ENCODE measurements around the gene LAIR2.
"Not testable (repeated sequence)": the region's sequence is repeated elsewhere in the genome, so short reads cannot be mapped to it uniquely, and the experiment has no call there.

Gene LAIR2

DNA sequence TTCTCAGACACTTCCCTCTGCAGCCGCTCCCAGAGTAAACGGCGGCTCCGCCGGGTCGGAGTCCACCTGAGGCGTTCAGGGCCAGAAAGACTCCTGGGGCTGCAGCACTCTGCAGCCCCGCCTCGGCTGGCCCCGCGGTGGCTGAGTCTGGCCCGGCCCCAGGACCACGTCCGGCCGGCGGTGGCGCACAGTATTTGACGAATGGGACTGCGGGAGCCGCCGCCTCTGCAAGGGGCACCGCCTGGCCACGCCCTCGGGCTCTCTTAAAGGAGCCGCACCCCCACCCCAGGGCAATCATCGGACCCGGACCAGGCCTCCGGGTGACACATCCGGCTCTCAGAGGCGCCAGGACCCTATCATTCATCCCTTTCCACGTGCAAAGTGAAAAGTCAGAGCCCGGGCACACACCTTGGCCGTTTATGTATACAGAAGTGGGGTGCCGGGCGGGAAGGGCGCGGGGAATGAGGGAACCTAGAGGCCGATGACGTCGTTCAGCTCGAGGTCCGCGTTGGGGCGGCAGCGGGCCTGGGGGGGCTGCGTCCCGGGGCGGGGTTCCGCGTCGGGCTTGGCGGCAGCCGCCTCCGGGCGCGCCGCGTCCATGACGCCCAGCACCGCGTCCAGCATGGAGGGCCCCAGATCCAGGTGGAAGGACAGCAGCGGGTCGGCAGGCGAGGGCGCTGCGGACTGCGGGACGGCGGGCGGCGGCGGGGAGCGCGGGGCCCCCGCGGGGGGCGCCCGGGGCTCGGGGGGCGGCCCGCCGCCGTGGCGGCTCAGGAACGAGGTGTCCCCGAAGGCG lies 37.8 kb upstream of the LAIR2 start:
- peak; percentile 33 to 51 for DNase-seq (ENCODE audit: low read depth in 2 of 2, low spot score in 1 of 2)

- no peak for DNase-seq (ENCODE audit: low read depth in 2 of 2, low spot score in 1 of 2)
Observed at GRCh38 chr19:54465426-54466109, 37.1 kb upstream of the LAIR2 start.

DNA sequence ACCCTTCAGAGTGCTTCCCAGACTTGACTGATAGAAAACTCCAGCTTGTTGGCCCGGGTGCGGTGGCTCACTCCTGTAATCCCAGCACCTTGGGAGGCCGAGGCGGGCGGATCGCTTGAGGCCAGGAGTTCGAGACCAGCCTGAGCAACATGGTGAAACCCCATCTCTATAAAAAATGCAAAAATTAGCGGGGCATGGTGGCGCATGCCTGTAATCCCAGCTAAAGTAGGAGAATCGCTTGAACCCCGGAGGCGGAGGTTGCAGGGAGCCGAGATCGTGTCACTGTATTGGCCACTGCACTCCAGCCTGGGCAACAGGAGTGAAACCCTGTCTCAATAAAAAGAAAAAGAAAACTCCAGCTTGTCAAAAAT lies 36.5 kb upstream of the LAIR2 start:
- DNase-seq (ENCODE audit: low read depth in 2 of 2, low spot score in 1 of 2) = not testable (repeated sequence)

DNA sequence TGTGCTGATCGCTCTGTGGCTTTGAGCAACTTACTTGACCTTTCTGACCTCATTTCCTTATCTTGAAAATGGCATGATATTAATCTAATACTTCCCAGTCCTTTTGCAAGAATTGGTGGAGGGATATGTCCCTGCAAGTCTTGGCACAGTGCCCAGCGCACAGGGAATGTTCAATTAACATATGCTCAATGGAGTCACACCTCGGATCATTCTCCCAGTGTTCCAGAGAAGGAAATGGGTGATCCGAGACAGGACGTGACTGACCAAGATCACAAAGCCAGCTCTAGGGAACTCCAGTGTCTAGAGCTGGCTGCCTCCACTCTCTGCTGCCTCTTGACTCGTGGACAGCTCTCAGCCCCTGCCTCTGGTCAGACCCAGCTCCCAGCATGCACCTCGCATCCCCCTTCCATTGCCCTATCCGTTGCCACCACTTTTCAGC lies 33.1 kb upstream of the LAIR2 start:
- no peak for DNase-seq (ENCODE audit: low read depth in 2 of 2, low spot score in 1 of 2)

DNA sequence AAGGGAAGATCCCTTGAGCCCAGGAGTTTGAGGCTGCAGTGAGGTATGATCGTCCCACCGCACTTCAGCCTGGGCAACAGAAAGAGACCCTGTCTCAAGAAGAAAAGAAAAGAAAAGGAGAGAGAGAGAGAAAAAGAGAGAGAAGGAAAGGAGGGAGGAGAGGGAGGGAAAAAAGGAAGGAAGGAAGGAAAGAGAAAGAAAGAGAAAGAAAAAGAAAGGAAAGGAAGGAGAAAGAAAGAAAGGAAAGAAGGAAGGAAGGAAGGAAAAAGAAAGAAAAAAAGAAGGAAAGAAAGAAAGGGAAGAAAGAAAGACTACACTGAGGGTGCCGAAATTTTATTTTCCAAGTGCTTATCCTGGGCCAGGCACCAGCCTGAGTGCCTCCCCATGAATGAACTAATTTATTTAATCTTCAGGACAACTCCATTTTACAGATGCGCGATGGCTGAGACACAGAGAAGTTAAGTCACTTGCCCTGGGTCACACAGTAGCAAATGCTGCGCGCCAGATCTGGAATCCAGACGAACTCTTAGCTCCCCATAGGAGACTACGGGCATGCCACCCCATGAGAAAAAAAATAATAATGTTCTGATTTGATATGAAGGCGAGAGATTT lies 32.2 kb upstream of the LAIR2 start:
- no peak for DNase-seq (ENCODE audit: low read depth in 2 of 2, low spot score in 1 of 2)

- DNase-seq (ENCODE audit: low read depth in 2 of 2, low spot score in 1 of 2) = no peak
Observed at GRCh38 chr19:54470991-54471782, 31.4 kb upstream of the LAIR2 start.

- no peak for DNase-seq (ENCODE audit: low read depth in 2 of 2, low spot score in 1 of 2)
Observed at GRCh38 chr19:54473071-54473891, 29.4 kb upstream of the LAIR2 start, which contains the start of gene CDC42EP5. Gene CDC42EP5, minus strand, starts transcription at chr19:54473296. Its CDS starts 7,749 bp downstream, at chr19:54465547.

DNA sequence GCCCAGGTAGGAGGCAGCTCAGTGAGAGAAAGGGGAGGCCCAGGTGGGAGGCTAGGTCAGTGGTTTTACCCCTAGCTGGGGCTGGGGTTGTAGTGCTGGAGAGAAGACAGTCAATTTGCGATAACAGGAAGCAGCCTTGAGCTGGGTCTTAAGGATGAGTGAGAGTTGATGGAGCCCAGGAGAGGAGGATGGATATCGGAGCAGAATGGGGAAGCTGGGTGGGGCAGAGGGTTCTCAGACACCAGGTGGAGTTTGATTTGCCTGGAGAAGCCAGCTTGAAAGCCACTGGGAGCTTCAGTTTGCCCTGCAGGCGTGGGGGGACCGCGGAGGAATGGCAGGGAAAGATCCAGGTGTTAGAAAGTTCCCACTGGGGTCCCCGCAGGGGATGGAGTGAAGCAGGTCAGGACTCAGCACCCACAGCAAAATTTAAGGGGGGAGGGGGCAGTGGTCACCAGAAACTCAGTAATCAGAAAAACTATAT lies 28.7 kb upstream of the LAIR2 start:
- no peak for DNase-seq (ENCODE audit: low read depth in 2 of 2, low spot score in 1 of 2)

DNA sequence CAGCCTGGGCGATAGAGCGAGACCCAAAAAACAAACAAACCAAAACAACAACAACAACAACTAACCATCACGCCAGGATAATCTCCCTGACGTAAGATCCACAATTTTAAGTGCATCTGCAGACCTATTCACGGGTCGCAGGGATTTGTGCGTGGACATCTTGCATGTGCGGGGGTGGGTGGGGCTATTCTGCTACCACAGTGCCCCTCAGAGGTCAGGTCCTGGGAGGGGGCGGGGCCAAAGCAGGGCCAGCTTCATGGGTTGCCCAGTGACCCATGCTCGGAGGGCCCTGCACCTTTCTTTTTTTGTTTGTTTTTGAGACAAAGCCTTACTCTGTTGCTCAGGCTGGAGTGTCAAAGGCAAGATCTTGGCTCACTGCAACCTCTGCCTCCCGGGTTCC lies 26.9 kb upstream of the LAIR2 start:
- no peak for DNase-seq (ENCODE audit: low read depth in 2 of 2, low spot score in 1 of 2)

- DNase-seq (ENCODE audit: low read depth in 2 of 2, low spot score in 1 of 2) = no peak
Observed at GRCh38 chr19:54477650-54478049, 25.0 kb upstream of the LAIR2 start.

- no peak for DNase-seq (ENCODE audit: low read depth in 2 of 2, low spot score in 1 of 2)
Observed at GRCh38 chr19:54478677-54479266, 23.9 kb upstream of the LAIR2 start.

DNA sequence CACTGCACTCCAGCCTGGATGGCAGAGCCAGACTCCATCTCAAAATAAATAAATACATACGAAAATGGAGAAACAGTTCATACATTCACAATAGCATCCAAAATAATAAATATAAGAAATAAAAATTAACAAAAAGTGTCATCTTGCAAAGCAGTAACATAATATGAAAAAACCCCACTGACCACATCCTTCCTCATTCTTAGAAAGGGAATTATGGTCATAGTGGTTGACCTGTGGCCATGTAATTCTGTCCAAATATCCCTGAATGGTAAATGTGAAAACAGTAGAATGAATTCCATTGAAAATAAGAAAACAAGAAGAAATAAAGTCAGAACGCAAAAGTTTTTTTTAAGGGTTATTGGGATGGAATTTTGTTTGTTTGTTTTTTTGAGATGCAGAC lies 22.6 kb upstream of the LAIR2 start:
- no peak for DNase-seq (ENCODE audit: low read depth in 2 of 2, low spot score in 1 of 2)

- no peak for DNase-seq (ENCODE audit: low read depth in 2 of 2, low spot score in 1 of 2)
Observed at GRCh38 chr19:54481326-54481930, 21.2 kb upstream of the LAIR2 start.

- no peak for DNase-seq (ENCODE audit: low read depth in 2 of 2, low spot score in 1 of 2)
Observed at GRCh38 chr19:54482889-54483288, 19.7 kb upstream of the LAIR2 start.

DNA sequence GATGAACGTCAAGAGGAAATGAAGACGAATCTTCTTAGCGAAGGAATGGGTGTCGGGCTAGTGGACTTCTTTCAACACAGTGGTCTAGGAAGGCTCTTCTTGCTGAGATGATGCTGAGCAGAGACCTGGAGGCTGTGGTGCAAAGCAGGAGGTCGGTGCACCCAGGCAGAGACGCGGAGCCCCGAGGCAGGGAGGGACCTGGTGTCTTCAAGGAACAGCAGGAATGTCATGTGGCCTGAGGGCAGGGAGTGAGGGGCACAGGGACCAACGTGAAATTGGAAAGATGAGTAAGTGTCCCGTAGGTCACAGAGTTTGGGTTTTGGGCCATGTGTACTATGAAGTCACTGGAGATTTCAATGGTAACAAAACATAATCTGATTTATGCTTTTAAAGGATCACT lies 18.2 kb upstream of the LAIR2 start:
- DNase-seq (ENCODE audit: low read depth in 2 of 2, low spot score in 1 of 2) = no peak

- no peak for DNase-seq (ENCODE audit: low read depth in 2 of 2, low spot score in 1 of 2)
Observed at GRCh38 chr19:54485851-54486250, 16.8 kb upstream of the LAIR2 start.

GRCh38 chr19:54489341-54489740 lies 13.3 kb upstream of the LAIR2 start:
- DNase-seq (ENCODE audit: low read depth in 2 of 2, low spot score in 1 of 2) = no peak

DNA sequence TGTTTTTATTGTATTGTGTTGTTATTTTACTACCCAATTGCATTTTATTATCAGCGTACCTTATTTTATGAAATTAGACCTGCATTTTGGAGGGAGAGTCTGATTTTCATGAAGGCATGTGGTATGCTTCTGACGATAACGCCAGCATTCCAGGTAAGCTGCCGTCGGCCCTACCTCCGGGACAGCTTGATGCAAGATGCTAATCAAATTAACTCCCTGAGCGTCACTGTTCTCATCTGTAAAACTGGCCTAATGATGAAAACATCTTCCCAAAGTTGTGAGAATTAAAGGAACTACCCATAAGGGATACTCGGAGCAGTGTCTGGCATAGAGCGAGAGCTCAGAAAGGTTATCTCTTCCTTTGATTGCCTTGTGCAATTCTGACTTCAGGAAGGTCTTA lies 12.9 kb upstream of the LAIR2 start:
- DNase-seq (ENCODE audit: low read depth in 2 of 2, low spot score in 1 of 2) = no peak

DNA sequence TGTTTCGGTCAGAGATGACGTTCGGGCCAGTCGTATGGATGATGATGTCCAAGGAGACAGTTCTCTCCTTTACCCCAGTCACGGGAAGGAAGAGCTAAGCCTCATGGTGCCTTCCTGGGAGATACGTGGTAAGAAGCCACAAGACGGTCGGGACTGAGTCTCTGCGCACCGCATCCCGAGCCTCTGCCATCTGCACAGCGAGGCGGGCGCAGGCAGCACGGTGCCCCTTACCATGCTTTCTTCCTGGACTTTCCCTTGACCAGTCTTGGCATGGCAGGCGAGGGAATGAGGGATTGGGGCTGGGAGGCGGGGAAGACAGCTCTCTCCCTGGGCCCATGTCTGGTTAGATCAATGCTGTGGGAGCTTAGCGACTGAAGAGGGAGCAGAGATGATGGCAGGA lies 10.1 kb upstream of the LAIR2 start:
- no peak for DNase-seq (ENCODE audit: low read depth in 2 of 2, low spot score in 1 of 2)

- not testable (repeated sequence) for DNase-seq (ENCODE audit: low read depth in 2 of 2, low spot score in 1 of 2)
Observed at GRCh38 chr19:54493056-54493455, 9.6 kb upstream of the LAIR2 start.

All from stimulated activated CD8-positive, alpha-beta memory T cell treated with anti-CD3 and anti-CD28 coated beads, Interleukin-4, amount 100 ng/mL, for 1 hour (primary cell).